Suprapubic skin (tissue), 3 donors: Measurements from ENCODE around the gene C11orf54.

ENCODE experiments used
- POLR2A ChIP-seq, 2 donors: fragments of 450-650 bp; IDR thresholded peaks; one replicate each; pipeline ENCODE4 v1.6.1; 2017; ENCODE audit warnings: antibody characterized with exemption in 2 of 2, mild to moderate bottlenecking in 2 of 2, moderate library complexity in 2 of 2
- TF ChIP-seq, protein P1 (sequence below), 2 donors: fragments of 200-600 bp in 1 of 2; fragments of 450-650 bp in 1 of 2; sonication (generic) in 1 of 2; IDR thresholded peaks; one replicate each; pipeline ENCODE4 v1.5.1; 2016 to 2019; ENCODE audit warnings: antibody characterized with exemption in 2 of 2, mild to moderate bottlenecking in 1 of 2, moderate library complexity in 1 of 2

DNA sequence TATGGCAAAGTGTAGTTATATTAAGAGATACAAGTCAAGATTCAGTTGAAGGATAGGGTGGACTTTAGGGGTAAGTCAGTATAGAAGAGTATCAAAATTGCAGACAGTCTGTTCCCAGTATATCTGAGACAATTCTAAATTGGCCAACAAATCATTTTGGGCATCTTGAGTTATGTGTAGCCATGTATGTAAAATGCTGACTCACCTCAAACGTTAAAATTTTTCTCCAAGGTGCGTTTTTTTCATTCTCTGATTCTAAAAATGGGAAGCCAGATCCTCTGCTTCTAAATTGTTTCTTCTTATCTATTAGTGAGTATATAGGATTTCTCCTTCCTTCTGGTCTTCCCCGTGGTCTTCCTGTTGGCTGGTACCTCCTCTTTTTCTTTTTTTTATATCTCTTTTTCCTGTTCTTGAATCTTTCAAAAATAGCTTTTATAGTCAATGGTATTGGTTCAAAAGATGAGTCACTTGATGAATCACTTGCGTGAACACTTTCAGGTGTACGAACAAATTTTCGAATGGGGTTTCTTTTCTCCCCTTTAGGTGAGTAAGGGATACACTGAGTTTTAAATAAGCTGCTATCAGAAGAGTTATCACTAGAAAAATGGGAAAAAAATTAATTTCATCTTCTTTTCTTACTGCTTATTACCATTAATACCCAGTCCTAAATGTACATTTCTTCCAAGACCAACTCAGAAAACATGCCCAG, 3.4 kb upstream of the C11orf54 start:
- TF ChIP-seq, protein P1, sequence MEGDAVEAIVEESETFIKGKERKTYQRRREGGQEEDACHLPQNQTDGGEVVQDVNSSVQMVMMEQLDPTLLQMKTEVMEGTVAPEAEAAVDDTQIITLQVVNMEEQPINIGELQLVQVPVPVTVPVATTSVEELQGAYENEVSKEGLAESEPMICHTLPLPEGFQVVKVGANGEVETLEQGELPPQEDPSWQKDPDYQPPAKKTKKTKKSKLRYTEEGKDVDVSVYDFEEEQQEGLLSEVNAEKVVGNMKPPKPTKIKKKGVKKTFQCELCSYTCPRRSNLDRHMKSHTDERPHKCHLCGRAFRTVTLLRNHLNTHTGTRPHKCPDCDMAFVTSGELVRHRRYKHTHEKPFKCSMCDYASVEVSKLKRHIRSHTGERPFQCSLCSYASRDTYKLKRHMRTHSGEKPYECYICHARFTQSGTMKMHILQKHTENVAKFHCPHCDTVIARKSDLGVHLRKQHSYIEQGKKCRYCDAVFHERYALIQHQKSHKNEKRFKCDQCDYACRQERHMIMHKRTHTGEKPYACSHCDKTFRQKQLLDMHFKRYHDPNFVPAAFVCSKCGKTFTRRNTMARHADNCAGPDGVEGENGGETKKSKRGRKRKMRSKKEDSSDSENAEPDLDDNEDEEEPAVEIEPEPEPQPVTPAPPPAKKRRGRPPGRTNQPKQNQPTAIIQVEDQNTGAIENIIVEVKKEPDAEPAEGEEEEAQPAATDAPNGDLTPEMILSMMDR (IDR thresholded peaks at IDR 0.05), result no peak
- no peak for TF ChIP-seq POLR2A (IDR thresholded peaks at IDR 0.05)
